HG02642 (cell line): ENCODE results near the gene NOP14.
"Not testable (repeated sequence)": the region's sequence is repeated elsewhere in the genome, so short reads cannot be mapped to it uniquely, and the experiment has no call there.

ENCODE experiments used
- ATAC-seq: cut with Tn5 transposase; IDR thresholded peaks from one replicate; pipeline ENCODE4 v1.9.1; 2021; ENCODE audit warnings: mild to moderate bottlenecking; ENCODE audit not compliant: unreplicated experiment, poor library complexity

The NOP14 gene

GRCh38 chr4:2943364-2944090 lies 19.7 kb downstream of the NOP14 start:
- ATAC-seq = no peak

- no peak for ATAC-seq
Observed at GRCh38 chr4:2942532-2943363, 20.5 kb downstream of the NOP14 start.

- ATAC-seq = no peak
Observed at GRCh38 chr4:2942037-2942531, 21.1 kb downstream of the NOP14 start.

GRCh38 chr4:2941138-2942036 lies 21.8 kb downstream of the NOP14 start:
- ATAC-seq = no peak

GRCh38 chr4:2940267-2941137 lies 22.7 kb downstream of the NOP14 start:
- no peak for ATAC-seq

GRCh38 chr4:2939383-2940243 lies 23.6 kb downstream of the NOP14 start:
- no peak for ATAC-seq

- no peak for ATAC-seq
Observed at GRCh38 chr4:2938906-2939305, 24.3 kb downstream of the NOP14 start.

GRCh38 chr4:2938411-2938810 lies 24.8 kb downstream of the NOP14 start:
- not testable (repeated sequence) for ATAC-seq

GRCh38 chr4:2937986-2938385 lies 25.2 kb downstream of the NOP14 start:
- ATAC-seq = no peak

- no peak for ATAC-seq
Observed at GRCh38 chr4:2937146-2937857, 25.9 kb downstream of the NOP14 start.

GRCh38 chr4:2936773-2937145 lies 26.4 kb downstream of the NOP14 start:
- ATAC-seq = peak; percentile 26

GRCh38 chr4:2935762-2936743 lies 27.2 kb downstream of the NOP14 start:
- ATAC-seq = no peak

- peak; percentile 56 for ATAC-seq
Observed at GRCh38 chr4:2934813-2935761, 28.1 kb downstream of the NOP14 start.

GRCh38 chr4:2934077-2934812 lies 29.0 kb downstream of the NOP14 start:
- no peak for ATAC-seq

- no peak for ATAC-seq
Observed at GRCh38 chr4:2933566-2934076, 29.6 kb downstream of the NOP14 start.
